B cell (primary cell): ENCODE results near the gene HP1BP3. TPM values are rescaled to one million over a fixed set of nuclear protein-coding genes. Genes with fewer than 3 reads are reported as not detected.

Experiments used
- ATAC-seq: fragments of 200-7000 bp; cut with Tn5 transposase; one replicate; pipeline ENCODE4 v1.10.0; 2021; ENCODE audit warnings: low read depth, mild to moderate bottlenecking, moderate number of reproducible peaks, moderate library complexity
- CTCF ChIA-PET: fragments of 350-600 bp; sonication (Branson Sonifier 250); formaldehyde crosslinking; loops from one replicate; lab custom pipeline; 2021; ENCODE audit warnings: antibody characterized with exemption, inconsistent platforms; lab: Charles Lee
- POLR2A ChIA-PET: fragments of 350-600 bp; sonication (Branson Sonifier 250); formaldehyde crosslinking; loops from one replicate; lab custom pipeline; 2021; ENCODE audit warnings: antibody characterized with exemption; lab: Charles Lee
- DNase-seq: peaks from one replicate; pipeline ENCODE4 v3.0.0; 2013
- H2AFZ ChIP-seq: 2 replicates; pipeline ENCODE4 v1.6.1; 2012; ENCODE audit warnings: mild to moderate bottlenecking, low read depth, low read length; ENCODE audit not compliant: insufficient read depth, poor library complexity, severe bottlenecking
- H3K27ac ChIP-seq, 2 donors: 1 replicate in 1 of 2; 2 replicates in 1 of 2; pipeline ENCODE4 v1.5.1; 2012 to 2013; ENCODE audit warnings: low read length in 2 of 2, mild to moderate bottlenecking in 2 of 2, moderate library complexity in 1 of 2
- H3K27me3 ChIP-seq, 4 experiments: fragments of 200-600 bp in 1 of 4; sonication (generic) in 1 of 4; replicated peaks in 1 of 4; 1 replicate in 2 of 4; 2 replicates in 2 of 4; pipeline versions ENCODE4 v1.6.1 to v1.7.0; 2013 to 2016; ENCODE audit warnings: low read length in 3 of 4, mild to moderate bottlenecking in 2 of 4, mixed read lengths in 1 of 4, moderate library complexity in 1 of 4; ENCODE audit not compliant: insufficient read depth in 4 of 4, control insufficient read depth in 3 of 4; ENCODE audit errors: control extremely low read depth in 1 of 4
- H3K36me3 ChIP-seq, 2 experiments: replicated peaks in 1 of 2; 1 replicate in 1 of 2; 2 replicates in 1 of 2; pipeline versions ENCODE4 v1.6.1 to v1.7.1; 2013; ENCODE audit warnings: low read length in 1 of 2; ENCODE audit not compliant: insufficient read depth in 2 of 2, control insufficient read depth in 1 of 2; ENCODE audit errors: control extremely low read depth in 1 of 2, extremely low read depth in 1 of 2
- H3K4me1 ChIP-seq, 2 donors: fragments of 200-600 bp in 1 of 2; sonication (generic) in 1 of 2; 1 replicate in 1 of 2; 2 replicates in 1 of 2; pipeline versions ENCODE4 v1.5.1 to v1.6.1; 2013 to 2017; ENCODE audit warnings: low read length in 2 of 2; ENCODE audit not compliant: control insufficient read depth in 2 of 2, insufficient read depth in 2 of 2
- H3K4me2 ChIP-seq: replicated peaks from 2 replicates; pipeline ENCODE3; 2012; ENCODE audit warnings: mild to moderate bottlenecking, low read depth, low read length; ENCODE audit not compliant: poor library complexity, severe bottlenecking
- H3K4me3 ChIP-seq, 5 experiments: fragments of 200-600 bp in 1 of 5; sonication (generic) in 1 of 5; 1 replicate in 3 of 5; 2 replicates in 2 of 5; pipeline versions ENCODE4 v1.5.1 to v1.7.0; 2011 to 2016; ENCODE audit warnings: low read length in 4 of 5, mild to moderate bottlenecking in 4 of 5, low read depth in 2 of 5, control low read depth in 1 of 5, moderate library complexity in 1 of 5; ENCODE audit not compliant: insufficient read depth in 1 of 5; ENCODE audit errors: control extremely low read depth in 1 of 5, extremely low read depth in 1 of 5
- H3K79me2 ChIP-seq: fragments of 200-600 bp; sonication (generic); one replicate; pipeline ENCODE4 v1.6.0; 2016; ENCODE audit warnings: low read length; ENCODE audit not compliant: control insufficient read depth, insufficient read depth
- H3K9ac ChIP-seq: fragments of 200-600 bp; sonication (generic); 2 replicates; pipeline ENCODE4 v1.6.1; 2017; ENCODE audit warnings: mild to moderate bottlenecking, low read length, moderate library complexity
- H3K9me3 ChIP-seq, 3 donors: one replicate each; pipeline versions ENCODE4 v1.6.1 to v1.7.1; 2013; ENCODE audit warnings: low read length in 2 of 3; ENCODE audit not compliant: control insufficient read depth in 2 of 3, insufficient read depth in 1 of 3; ENCODE audit errors: control extremely low read depth in 1 of 3
- H4K20me1 ChIP-seq: 2 replicates; pipeline ENCODE4 v1.6.0; 2012; ENCODE audit warnings: mild to moderate bottlenecking, low read length; ENCODE audit not compliant: insufficient read depth, control insufficient read depth, poor library complexity, severe bottlenecking
- H3K27ac Mint-ChIP-seq: one replicate; pipeline ENCODE4 v1.8.0; 2021; ENCODE audit warnings: mixed read lengths
- H3K27me3 Mint-ChIP-seq: one replicate; pipeline ENCODE4 v1.8.0; 2021; ENCODE audit warnings: mixed read lengths
- H3K4me1 Mint-ChIP-seq: one replicate; pipeline ENCODE4 v1.8.0; 2021; ENCODE audit warnings: mixed read lengths
- H3K4me3 Mint-ChIP-seq: one replicate; pipeline ENCODE4 v1.8.0; 2021; ENCODE audit warnings: mixed read lengths
- H3K9me3 Mint-ChIP-seq: one replicate; pipeline ENCODE4 v1.8.0; 2022; ENCODE audit warnings: mixed read lengths; ENCODE audit not compliant: insufficient read depth
- CTCF ChIP-seq: fragments of 200-600 bp; IDR thresholded peaks from one replicate; pipeline ENCODE4 v1.8.0; 2022; ENCODE audit warnings: antibody characterized with exemption, mild to moderate bottlenecking
- EZH2 ChIP-seq: IDR thresholded peaks from 2 replicates; pipeline ENCODE4 v1.6.1; 2012; ENCODE audit warnings: borderline replicate concordance, low read depth, mild to moderate bottlenecking, moderate library complexity, low read length; ENCODE audit not compliant: insufficient read depth, poor library complexity, severe bottlenecking
- WGBS: methylation state at CpG from one replicate; pipeline ENCODE4 v1.1.5; 2013; ENCODE audit warnings: missing lambda C conversion rate; ENCODE audit not compliant: insufficient coverage; 5-methylcytosine and 5-hydroxymethylcytosine counted together
- intact Hi-C: fragments of 100-400 bp; cut with micrococcal nuclease; formaldehyde crosslinking; loops from one replicate; pipeline ENCODE4 v1.10.0; 2022
- polyA plus RNA-seq: library from polyadenylated mRNA; depleted of rRNA; stranded (reverse); fragments of >200 nt; gene quantifications from 2 replicates; pipeline ENCODE4 v1.2.3, GENCODE V29; 2012
- total RNA-seq, 2 donors: library from RNA; stranded (reverse); fragments of 120-200 nt in 1 of 2; gene quantifications; 1 replicate in 1 of 2; 2 replicates in 1 of 2; pipeline versions ENCODE4 v1.2.3 to v1.2.4, GENCODE V29; 2013 to 2022

The HP1BP3 gene
- total and polyA plus RNA-seq, 2 donors (not counting 1 experiment from before 2014, with no cell fraction given), result 147 to 303 TPM

GRCh38 chr1:20786253-20787028 lies 666 bp downstream of the HP1BP3 start:
- TF ChIP-seq CTCF (no peak), EZH2 (no peak)
- peak overlapping the region; percentile 98 for H3K27ac Mint-ChIP-seq
- H4K20me1 ChIP-seq, result peaks cover 48% of the 10 kb centered on the region
- ATAC-seq (peak; percentile 72), DNase-seq (peak; percentile 98)
- intact Hi-C loops, result loop anchor here (1.0 to 10.0 kb wide), 8 partner anchors 54 to 1241 kb away; partner anchors contain the start of genes DDOST, ECE1, OTUD3 and SH2D5
- H3K9me3 ChIP-seq, result no peaks in the 10 kb centered on the region
- H3K9me3 Mint-ChIP-seq, result no peaks in the 10 kb centered on the region
- peak overlapping the region; percentile 81 to 91 for H3K27ac ChIP-seq
- H3K27me3 ChIP-seq, result no peaks in the 10 kb centered on the region
- H3K4me3 ChIP-seq, result peak overlapping the region; percentile 78 to 92 (median 82)
- H3K4me3 Mint-ChIP-seq, result peak overlapping the region; percentile 99
- peak overlapping the region; percentile 96 for H3K4me2 ChIP-seq
- no peaks in the 10 kb centered on the region for H3K36me3 ChIP-seq
- no peaks in the 10 kb centered on the region for H3K27me3 Mint-ChIP-seq
- under 1% methylated on average over 95 of the region's 102 CpGs for WGBS
- POLR2A ChIA-PET, result interaction anchor here (0.6 to 1.5 kb wide), 8 partner anchors 13 to 1314 kb away, joined by 3 to 6 read pairs (median 4); partner anchors contain the start of genes MUL1 and SH2D5
- H2AFZ ChIP-seq, result peak overlapping the region; percentile 95
- peaks cover 43% of the 10 kb centered on the region for H3K79me2 ChIP-seq
- peak overlapping the region; percentile 96 for H3K9ac ChIP-seq
- H3K4me1 ChIP-seq, result peaks cover 19 to 33% of the 10 kb centered on the region in 2 donors
- H3K4me1 Mint-ChIP-seq, result peaks cover 39% of the 10 kb centered on the region
- CTCF ChIA-PET, result interaction anchor here (1.0 to 1.4 kb wide), 4 partner anchors 15 to 409 kb away, joined by 3 to 6 read pairs (median 4); no protein-coding TSS in a partner anchor
